Stimulated activated CD4-positive, alpha-beta T cell treated with anti-CD3 and anti-CD28 coated beads, TNF-alpha, amount 100 ng/mL, for 1 hour (primary cell): ENCODE data around the gene NOC4L.
"Not testable (repeated sequence)": the region's sequence is repeated elsewhere in the genome, so short reads cannot be mapped to it uniquely, and the experiment has no call there.

Experiments
- DNase-seq, 3 donors: peaks; one replicate each; pipeline ENCODE4 v3.0.0-alpha.2; 2020; ENCODE audit warnings: low read depth in 3 of 3, low spot score in 1 of 3

NOC4L gene

GRCh38 chr12:132123970-132124765 lies 20.1 kb upstream of the NOC4L start:
- no peak for DNase-seq

GRCh38 chr12:132124766-132125425 lies 19.4 kb upstream of the NOC4L start:
- DNase-seq: no peak

DNA sequence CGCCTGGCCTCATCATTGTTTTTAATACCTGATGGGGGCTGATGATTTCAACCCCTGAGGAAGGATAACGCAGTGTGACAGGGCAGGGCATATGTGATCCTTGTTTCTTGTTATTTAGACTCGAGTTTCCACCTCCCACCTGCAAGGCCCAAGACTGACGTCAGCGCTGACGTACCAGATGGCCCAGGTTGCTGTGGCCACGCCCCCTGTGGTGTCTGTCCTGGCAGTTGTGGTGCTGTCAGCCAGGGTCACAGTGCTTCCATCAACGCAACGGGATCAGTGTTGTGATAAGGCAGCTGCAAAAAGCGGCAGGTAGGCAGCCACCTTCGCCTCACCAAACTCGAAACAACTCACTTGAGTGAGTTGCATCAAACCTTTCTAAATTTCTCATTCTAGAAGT lies 18.5 kb upstream of the NOC4L start:
- no peak for DNase-seq

DNA sequence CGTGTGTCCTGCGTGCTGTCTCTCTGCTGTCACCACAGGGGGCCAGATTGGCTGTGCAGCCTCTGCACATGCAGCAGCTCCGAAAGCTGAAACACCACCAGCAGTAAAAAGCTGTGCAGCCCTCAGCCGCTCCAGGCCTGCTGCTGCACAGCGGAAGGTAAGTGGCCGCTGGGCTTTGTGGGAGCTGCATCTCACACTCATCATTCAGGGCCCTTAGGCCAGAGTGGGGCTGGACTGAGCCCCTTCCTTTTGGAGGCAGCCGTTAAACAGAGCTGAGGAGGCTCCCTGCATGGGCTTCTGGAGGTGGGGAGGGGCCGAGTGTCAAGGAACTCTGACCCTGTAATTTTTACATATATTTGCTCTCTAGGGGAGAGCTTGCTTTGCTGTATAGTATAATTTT lies 17.2 kb upstream of the NOC4L start:
- no peak for DNase-seq

DNA sequence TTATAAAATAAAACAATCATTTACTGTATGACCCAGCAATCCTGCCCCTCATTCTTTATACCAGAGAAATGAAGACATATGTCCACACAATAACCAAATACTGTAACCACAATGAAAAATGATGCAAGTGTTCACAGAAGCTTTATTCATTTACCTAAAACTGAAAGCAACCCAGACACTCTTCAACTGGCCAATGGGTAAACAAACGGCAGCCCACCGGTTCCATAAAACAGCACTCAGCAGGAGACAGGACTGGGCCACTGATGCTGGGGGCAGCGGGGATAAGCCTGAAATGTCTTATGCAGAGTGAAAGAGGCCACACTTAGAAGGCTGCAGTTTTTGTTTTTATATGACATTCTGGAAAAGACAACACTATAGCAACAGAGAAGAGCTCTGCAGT lies 15.2 kb upstream of the NOC4L start:
- DNase-seq: no peak

DNA sequence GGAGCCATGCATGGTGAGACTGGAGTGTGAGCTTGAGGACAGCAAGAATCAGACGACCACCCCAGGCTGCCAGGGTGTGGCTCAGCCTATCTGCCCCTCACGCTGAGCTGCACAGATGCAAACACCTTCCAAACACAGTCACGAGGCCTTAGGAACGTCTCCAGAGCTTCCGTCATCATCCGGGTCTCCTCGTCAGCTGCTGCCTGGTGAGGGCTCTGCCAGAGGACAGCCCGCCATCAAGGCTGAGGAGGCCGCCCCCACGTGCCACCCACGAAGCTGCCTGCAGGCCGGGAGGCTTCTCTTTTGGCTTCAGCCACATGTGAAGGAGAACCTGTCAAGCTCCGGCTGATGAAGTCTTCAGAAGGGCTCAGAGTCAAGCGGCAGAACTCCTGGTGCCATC lies 13.6 kb upstream of the NOC4L start:
- DNase-seq: no peak

- DNase-seq: no peak
Measured at GRCh38 chr12:132131229-132131628, 13.0 kb upstream of the NOC4L start.

DNA sequence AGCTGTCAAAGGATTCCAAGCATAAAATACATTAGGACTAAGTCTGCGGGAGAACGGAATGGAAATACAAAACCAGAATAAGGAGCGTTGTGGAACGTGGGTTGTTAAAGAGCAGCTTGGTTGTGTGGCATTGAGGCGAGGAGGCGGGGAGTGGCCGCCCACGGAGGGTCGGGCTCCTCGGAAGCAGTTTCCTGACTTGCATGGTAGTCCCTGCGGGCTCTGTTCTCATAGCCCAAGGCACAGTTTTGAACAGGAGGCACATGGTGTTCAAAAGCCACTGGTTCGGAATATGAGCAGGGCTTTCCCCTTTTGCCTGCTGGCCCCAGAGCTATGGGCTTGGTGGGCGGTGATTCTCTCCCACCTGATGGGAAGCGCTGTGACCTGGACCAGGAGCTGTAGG lies 12.3 kb upstream of the NOC4L start:
- DNase-seq: no peak

DNA sequence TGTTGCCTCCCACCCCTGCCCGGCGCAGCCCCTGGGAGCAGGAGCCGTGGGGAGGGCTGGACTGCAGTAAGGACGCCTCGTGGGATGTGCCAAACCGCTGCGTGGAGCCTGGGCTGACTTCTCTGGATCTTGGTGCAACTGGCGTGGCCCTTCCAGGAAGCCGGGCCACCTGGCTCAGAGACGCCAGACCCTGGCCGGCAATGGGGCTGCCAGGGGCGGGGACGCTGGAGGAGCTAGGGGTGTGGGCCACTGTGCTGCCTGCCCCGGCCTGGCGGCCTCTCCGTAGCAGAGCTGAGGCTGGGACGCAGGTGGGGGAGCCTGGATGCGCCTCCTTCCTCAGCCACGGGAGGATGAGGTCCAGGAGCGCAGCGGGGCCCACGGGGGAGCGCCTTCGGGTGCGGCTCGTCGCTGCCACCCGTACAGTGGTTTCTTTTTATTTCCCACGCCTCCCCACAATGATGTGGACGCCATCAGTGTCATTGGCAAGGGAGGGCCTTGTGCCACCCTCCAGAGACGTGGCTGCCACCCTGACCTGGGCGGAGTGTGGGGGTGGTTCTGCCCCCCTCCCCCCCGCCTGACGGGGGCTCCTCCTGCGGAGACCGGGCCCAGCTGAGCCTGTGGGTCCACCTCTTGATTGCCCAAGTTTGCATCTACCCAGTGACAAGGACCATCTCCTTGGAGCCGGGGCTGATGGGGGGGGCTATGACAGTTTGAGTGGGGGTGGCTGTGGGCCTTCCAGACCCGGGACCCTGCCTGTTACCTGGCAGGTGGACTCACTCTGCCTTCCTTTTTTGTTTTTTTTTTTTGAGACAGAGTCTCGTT lies 11.4 kb upstream of the NOC4L start:
- DNase-seq: no peak

DNA sequence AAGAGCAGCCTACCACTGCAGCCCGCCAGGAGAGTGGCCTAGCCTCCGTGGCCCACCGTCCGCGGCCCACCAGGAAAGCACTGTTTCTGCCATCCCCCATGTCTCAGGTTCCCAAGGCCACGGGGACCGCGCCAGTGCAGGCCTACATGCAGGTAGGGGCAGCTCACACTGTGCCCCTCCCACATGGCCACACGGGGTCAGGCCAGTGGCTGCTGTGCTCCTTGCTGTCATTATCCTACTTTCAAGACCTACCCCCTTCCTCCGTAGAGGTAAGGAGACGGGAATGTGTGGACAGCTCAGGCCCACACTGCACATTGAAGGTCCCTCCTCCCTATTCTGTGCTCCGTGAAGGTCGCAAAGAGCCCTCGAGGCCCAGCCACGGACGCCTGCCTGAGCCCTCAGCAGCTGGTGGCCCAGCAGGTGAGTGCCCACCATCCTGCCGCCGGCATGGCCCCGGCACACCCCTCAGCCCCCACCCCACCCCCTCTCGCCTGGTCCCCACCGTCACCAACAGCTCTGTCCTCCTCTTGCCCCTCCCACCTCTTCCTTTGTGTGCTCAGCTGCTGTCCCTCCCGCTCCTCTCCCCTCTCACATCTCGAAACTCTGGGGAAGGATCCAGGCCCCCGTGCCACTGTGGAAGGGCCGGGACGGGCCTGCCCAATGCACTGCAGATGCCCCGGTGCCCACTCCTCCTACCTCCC lies 10.2 kb upstream of the NOC4L start:
- DNase-seq: no peak

GRCh38 chr12:132134653-132135183 lies 9.5 kb upstream of the NOC4L start:
- DNase-seq: not testable (repeated sequence)

GRCh38 chr12:132136226-132136625 lies 8.0 kb upstream of the NOC4L start:
- DNase-seq: not testable (repeated sequence)

DNA sequence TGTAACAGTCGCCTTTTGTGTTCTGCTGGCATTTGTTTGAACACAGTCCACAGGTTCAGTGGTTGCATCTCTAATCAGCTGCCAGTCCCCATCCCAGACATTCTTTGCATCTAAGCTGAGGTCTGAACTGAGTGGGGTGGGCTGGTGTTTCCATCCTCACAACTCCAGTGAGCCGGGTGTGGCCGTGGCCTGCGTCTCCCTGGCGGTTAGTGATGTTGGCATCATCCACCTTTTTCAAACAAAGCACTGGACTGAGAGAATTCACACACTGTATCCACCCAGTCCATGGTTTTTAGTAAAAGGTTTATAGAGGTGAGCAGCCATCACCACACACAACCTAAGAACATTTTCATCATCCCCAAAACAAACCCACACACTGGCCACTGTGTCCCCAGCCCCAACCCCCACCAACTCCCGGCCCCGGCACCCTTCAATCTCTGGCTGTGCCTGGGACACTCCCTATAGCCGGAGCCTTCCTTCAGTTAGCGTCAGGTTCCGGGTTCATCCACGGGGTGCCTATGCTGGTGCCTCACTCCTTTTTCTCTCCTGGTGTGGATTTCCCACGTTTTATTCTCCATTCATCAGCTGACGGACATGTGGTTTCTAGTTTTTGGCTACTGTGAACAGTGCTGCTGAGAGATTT lies 6.7 kb upstream of the NOC4L start:
- no peak for DNase-seq

DNA sequence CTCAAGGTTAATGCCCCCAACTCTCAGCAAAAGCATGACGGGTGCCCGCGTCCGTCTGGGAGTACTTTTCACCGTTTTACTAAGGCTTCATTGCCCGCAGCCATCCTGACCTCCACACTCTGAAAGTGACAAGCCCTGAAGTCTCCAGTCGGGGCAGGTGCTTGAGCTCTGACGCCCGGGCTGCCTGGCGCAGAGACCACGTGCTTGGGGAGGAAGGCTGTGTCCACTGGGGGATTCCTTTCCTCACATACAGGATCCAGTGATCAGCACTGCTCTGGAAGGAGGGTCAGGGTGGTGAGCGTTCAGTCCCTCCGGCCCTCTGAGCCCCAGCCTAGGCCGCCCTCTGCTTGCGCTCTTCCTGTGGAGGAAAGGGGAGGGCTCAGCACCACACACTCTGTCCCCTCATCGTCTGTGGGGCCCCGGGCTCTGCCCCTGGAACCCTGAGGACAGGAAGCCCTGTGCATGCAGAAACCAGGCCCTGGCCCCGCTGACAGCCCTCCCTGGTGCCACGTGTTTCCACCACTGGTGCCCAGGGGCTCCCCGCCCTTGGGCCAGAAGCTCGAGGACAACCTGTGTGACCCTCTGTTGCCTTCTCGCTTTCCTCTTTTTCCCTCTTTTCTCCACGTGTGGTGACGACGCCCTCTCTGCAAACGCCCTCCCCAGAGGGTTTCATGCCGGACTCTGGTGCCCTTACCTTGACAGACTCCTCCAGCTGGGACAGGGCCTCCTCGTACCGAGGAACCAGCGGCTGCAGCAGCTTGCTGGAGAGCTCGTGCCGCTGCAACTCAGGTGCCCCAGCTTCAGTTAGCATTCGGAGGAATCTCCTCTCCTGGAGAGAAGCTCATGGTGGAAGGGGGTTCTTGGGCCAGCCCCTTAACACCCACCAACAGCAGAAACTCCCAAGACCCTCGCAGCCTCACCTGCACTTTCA lies 5.1 kb upstream of the NOC4L start:
- no peak for DNase-seq

- no peak for DNase-seq
Measured at GRCh38 chr12:132139912-132140311, 4.3 kb upstream of the NOC4L start.

DNA sequence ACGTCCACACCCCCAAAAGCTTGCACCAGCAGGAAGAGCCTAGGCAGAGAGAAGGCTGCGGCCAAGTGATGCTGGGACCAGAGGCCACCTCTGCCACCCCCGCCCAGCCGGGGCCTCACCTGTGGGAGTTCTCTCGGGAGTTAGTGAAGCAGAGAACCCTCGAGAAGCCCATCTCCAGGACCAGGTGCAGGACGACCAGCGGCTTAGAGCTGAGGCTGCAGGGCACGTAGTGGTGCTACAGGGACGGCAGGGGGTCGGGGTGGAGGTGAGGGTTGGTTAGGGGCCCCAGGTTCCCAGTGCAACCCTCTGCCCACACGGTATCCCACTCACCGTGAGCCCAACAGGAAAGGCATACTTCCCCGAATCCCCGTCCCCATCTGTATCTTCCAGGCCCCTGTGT lies 3.8 kb upstream of the NOC4L start:
- DNase-seq: no peak

DNA sequence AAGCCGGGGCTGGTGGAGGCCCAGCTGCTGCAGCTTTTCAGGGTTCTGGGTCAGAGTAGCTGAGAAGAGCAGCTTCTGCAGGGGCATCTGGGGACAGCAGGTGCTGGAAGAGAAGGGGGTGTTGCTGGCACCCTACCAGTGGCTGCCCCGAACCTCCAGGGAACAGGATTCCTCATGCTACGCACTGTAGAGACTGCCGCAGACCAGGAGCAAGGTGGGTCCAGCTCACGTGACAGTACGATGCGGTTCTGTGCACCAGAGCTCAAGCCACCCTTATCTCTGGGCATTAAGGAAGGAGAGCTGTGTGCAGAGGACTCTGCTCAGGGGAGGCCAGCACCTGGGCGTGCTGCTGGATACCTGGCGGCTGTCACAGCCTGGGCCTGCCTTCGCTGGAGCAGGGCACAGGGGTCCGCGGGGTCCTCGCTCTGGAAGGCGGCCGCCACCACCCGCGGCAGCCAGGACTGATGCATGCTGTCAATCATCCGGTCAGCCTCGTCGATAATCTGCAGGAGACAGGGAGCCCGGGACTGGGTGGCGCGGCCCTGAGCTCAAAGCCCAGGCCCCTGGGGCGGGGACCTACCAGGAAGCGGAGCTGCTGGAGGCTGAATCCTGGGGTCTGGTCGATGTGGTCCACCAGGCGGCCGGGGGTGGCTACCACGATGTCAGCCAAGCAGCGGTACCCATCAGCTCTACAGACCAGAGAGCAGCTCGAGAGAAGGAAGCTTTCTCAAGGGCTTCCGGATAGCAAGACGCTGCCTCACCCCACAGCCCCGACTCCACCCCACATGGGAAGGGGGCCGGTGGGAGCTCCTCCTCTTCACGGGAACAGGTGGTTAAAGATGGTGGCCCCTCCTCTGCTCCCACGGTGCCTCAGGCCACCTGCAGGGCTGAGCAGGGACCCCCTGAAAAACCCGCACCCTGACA lies 3.1 kb upstream of the NOC4L start:
- DNase-seq: no peak

DNA sequence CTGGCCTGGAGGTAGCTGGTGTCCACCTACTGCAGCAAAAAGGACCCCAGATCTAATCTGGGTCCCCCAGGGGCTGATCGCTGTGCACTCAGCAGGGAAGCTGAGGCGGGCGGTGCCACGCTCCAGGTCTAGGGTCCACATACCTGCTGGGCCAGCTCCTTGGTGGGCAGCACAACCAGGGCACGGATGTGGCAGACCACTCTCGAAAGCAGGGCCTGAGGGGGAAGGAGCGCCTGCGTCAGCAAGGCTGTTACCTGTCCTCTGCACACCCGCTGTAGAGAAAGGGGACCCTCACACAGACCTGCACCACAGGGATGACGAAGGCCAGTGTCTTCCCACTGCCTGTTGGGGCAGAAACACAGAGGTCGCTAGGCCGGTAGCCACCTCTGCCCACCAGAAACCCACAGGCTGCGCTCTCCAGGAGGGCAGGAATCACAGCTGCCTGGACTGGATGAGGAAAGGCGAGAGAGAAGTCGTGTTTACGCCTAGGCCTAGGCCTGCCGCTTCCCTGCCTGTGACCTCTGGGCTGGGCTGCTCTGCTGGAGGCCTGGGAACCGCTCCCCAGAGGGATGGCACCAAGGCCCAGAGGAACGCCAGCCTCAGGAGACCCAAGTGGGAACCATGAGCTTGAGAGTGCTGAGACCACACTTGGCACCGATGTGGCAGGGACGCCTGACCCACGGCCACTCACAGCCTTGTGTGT lies 2.1 kb upstream of the NOC4L start:
- no peak for DNase-seq
